RKO (cell line): ENCODE measurements around the gene EML2.
"Not testable (repeated sequence)": the region's sequence is repeated elsewhere in the genome, so short reads cannot be mapped to it uniquely, and the experiment has no call there.

Source experiments
- DNase-seq: peaks from one replicate; pipeline ENCODE4 v3.0.0-alpha.2; 2016; ENCODE audit warnings: low spot score

EML2 gene

GRCh38 chr19:45615056-45615455, 24.1 kb downstream of the EML2 start:
- DNase-seq: not testable (repeated sequence)

- DNase-seq: peak; percentile 75
These were observed 25.1 kb downstream of the EML2 start for GRCh38 chr19:45613926-45614725.

GRCh38 chr19:45608948-45609347, 30.2 kb downstream of the EML2 start:
- DNase-seq: no peak

DNA sequence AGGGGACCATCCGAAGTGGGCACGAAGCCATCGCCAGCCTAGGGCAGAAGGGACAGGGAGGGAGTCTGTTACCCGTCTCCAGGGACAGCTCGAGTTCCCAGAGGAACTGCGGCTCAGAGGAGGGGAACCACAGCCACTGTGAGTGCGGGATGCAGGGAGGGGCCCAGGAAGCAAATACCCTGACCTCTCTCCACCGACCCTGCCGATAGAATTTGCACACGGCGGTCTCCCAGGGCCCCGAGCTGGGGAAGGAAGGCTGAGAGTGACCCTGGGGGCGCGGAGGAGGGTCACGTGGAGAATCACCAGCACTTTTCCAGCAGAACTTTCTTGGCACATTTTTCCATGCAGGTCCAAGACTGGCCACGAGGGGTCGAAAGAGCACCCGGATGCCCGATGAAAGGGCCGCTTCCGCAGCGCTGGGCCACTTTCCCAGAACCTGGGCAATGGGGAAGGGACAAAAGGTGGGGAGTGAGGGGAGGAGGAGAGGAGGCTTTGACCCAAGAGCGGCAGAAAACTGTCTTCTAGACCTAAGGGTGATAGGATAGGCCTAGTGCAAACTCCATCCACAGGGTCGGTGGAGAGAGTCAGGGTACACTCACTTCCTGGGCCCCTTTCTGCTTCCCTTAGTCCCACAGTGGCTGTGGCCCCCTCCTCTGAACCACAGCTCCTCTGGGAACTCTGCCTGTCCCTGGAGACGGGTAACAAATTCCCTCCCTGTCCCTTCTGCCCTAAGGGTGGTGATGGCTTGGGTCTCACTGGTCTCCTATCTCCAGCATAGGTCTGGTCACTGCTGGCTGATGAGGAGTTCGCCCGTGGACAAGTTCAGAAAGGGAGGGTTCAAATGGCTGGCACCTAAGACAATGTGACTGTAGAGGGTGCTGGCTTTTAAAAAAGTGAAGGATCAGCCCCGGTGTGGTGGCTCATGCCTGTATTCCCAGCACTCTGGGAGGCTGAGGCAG, 31.8 kb downstream of the EML2 start:
- peak; percentile 77 for DNase-seq

DNA sequence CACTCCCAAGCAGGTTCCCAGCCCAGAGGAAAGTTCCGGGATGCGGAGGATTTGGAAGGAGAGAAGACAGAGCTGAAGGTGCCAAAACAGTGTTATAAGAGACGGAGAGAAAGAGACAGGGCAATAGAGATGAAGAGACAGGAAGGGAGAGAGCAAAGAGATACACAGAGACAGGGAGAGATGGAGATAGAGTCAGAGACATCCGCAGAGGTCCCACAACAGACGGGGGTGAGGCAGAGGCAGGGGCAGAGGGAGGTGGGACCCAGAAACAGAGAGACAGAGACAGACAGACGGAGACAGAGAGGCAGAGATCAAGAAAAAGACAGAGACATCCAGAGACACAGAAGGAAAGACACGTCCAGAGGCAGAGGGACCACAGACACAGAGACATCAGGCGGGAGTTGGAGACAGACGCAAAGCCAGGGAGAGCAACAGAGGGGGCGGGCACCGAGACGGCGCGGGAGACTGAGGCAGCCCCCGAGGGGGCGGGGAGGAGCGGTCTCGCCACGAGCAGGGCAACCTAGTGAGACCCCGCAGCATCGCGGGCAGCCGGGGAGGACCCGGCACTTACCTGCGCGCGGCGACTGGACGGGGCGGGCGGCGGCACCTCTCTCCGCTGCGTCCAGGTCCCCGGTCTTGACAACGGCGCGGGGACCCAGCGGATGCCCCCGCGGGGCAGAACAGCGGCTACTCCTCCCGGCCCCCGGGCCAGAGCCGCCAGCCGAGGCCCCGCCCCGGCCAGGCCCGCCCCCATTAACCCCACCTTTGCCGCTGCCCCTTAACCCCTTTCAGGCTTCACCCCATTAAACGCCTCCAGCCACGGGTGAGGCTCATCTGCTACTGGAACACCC, 37.4 kb downstream of the EML2 start, which contains the start of gene GPR4:
Gene GPR4, minus strand, starts transcription at position 689 of the 851 bp plus-strand sequence. CDS start 10,346 bp downstream, outside the sequence.
- DNase-seq: no peak

GRCh38 chr19:45601115-45601514, 38.1 kb downstream of the EML2 start:
- DNase-seq: no peak

- no peak for DNase-seq
These were observed 38.8 kb downstream of the EML2 start for GRCh38 chr19:45600340-45600885.

- no peak for DNase-seq
These were observed 39.9 kb downstream of the EML2 start for GRCh38 chr19:45599286-45599685.

DNA sequence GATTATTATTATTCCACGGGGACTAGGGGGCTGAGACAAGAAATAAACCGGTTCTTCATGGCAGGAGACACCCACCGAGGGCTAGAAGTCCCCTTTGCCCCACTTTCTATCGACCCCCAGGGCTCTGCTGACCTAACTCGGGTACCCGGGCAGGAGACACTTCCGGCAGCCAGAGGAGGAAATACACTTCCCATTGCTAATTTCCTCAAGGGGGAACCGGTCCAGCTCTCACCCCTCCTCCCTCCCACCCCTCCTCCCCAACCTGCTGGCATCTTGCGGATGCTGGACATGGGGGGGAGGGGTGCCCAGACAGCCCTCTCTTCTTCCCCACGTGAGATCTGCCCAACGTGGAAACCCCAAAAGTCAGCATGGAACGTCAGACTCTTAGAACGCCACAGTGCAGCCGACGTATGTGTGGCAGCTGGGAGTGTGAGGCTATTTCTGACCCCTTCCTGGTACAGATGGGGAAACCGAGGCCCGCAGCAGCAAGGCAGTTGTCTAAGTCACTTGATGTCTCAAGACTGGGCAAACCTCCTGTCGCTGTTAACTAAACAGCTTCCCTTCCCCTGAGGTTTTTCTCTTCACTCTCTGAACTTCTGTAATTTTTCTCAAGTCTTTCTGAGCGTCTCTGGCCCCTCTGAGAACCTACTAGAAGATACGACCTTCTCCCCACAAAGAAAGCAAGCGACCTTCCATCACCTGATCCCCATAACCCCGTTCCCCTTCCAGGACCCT, 40.8 kb downstream of the EML2 start:
- DNase-seq: no peak

- no peak for DNase-seq
These were observed 41.6 kb downstream of the EML2 start for GRCh38 chr19:45597425-45598111.

- DNase-seq: no peak
These were observed 43.4 kb downstream of the EML2 start for GRCh38 chr19:45595814-45596213.

DNA sequence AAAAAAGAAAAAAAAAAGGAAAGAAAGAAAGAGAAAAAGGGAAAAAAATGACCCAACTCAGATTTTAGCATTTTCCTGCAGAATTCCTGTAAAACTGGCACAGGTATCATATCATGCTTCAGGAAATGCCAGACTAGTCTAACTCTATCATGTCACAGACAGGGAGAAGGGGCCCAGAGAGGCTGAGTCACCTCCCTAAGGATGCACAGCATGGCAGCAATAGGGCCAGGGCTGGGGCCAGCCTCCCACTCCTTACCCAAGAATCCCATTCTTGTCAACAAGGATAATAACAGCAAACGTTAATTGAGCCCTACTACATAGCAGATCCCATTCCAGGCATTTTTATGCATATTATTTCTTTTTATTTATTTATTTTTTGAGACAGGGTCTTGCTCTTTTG, 45.7 kb downstream of the EML2 start:
- DNase-seq: no peak

GRCh38 chr19:45592366-45592765, 46.8 kb downstream of the EML2 start:
- DNase-seq: no peak

DNA sequence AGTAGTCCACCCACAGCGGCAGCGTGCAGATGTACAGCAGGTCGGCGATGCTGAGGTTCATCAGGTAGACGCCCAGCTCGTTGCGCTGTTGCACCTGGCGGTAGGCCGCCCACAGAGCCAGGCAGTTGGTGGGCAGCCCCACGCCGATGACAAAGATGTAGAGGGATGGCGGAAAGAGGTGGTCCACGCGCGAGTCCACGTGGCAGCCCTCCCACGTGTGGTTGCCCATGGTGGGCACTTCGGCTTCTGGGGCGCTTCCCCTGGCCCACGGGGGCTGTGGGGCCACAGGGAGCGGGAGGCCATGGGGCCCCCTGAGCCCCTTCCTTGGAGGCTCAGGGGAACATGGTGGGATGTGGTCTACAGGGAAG, 47.6 kb downstream of the EML2 start:
- DNase-seq: no peak

DNA sequence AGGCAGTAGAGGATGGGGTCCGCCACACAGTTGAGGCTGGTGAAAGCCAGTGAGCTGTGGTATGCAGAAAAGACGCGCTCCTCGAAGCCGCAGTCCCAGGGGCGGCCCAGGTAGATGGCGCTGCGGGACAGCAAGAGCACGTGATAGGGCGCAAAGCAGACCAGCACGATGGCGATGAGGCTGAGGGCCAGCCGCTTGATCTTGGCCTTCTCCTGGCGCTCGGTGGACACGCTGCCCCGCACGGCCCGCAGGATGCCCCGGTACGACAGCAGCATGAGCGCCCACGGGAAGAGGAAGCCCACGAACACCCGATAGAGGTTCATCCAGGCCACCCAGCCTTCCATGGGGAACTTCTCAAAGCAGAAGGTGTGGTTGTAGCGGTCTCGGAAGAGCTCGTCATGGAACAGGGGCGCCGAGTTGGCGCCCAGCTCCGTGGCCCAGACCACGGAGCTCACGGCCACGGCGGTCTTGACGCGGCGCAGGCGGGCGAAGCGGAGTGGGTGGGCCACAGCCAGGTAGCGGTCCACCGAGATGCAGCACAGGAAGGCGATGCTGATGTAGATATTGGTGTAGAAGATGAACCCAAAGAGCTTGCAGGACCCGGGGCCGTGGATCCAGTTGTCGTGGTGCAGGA, 48.1 kb downstream of the EML2 start:
- no peak for DNase-seq

DNA sequence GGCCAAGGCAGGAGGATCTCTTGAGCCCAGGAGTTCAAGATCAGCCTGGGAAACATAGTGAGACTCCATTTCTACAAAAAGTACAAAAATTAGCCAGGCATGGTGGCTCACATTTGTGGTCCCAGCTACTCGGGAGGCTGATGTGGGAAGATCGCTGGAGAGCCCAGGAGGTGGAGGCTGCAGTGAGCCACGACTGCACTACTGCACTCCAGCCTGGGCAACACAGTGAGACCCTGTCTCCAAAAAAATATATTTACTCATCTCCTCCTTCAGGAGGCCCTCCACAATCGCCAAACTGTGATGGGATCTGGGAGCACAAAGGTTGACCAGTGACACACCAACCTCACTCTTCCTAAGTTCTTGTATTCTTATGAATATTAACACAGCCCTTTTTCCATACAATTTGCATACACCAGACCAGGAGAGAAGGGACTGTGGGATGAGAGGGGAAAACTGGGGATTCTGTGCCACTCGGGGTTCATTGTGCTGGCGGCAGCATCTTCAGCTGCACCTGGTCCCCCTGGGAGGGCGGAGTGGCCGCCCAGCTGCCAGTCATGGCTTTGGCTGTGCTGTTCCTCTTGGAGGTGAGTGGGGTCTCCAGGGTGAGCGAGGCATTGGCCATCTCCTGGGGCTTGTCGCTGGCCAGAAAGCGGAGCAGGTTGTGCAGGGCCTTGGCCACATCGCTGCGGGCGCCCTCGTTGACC, 48.7 kb downstream of the EML2 start:
- no peak for DNase-seq

DNA sequence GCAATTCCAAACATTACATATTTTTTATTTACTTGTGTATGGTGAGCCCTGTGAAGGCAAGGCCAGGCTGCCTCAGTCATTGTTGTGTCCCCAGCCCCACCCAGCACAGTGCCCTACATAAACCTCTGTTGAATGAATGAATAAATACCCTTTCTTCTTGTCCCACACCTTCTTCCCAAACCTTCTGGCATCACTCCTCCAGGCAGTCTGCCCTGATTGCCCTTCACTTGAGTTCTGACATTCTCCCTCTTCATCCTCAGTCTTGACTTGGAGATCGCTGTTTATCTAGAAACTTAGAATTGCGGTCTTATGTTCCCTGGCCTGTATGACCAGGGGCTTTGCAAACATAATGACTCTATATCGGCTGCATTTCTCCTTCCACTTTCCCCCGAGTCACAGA, 49.4 kb downstream of the EML2 start:
- no peak for DNase-seq

- DNase-seq: no peak
These were observed 51.3 kb downstream of the EML2 start for GRCh38 chr19:45587873-45588272.

DNA sequence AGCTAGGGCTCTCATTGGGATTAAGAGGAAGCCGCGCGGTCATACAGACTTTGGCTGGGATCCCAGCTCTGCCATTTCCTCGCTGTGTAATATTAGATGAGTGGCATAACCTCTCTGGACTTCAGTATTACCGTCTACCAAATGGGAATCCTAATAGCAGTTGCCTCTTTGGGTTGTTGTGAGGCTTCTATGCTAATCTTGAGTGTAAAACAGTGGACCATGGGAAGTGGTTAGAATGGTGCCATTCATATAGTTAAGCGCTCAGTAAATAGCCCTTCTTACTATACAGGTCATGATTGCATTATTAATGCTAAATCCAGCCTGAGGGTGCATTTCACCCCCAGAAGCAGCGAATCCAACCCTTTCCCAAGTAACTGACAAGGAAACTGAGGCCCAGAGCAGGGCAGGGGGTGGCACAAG, 54.0 kb downstream of the EML2 start:
- DNase-seq: no peak
